SKM-1 (cell line): Measurements from ENCODE around the gene SAA4.
"Not testable (repeated sequence)": the region's sequence is repeated elsewhere in the genome, so short reads cannot be mapped to it uniquely, and the experiment has no call there.

ENCODE experiments used
- DNase-seq: peaks from one replicate; lab custom pipeline; 2025; ENCODE audit not compliant: unreplicated experiment; lab: John Stamatoyannopoulos, UW

The SAA4 gene

GRCh38 chr11:18191376-18191775, 45.2 kb downstream of the SAA4 start:
- no peak for DNase-seq

- DNase-seq = not testable (repeated sequence)
Observed at GRCh38 chr11:18189476-18190245, 46.9 kb downstream of the SAA4 start.

- DNase-seq = no peak
Observed at GRCh38 chr11:18188796-18189195, 47.8 kb downstream of the SAA4 start.
